ENCODE data around the gene CEND1. TPM values are rescaled to one million over a fixed set of nuclear protein-coding genes. Genes with fewer than 3 reads are reported as not detected.

CEND1 gene
- total and polyA plus RNA-seq, 2 of the 13 experiments (the other 11 are each of a cell fraction or from before 2014, with no cell fraction given) = not detected

DNA sequence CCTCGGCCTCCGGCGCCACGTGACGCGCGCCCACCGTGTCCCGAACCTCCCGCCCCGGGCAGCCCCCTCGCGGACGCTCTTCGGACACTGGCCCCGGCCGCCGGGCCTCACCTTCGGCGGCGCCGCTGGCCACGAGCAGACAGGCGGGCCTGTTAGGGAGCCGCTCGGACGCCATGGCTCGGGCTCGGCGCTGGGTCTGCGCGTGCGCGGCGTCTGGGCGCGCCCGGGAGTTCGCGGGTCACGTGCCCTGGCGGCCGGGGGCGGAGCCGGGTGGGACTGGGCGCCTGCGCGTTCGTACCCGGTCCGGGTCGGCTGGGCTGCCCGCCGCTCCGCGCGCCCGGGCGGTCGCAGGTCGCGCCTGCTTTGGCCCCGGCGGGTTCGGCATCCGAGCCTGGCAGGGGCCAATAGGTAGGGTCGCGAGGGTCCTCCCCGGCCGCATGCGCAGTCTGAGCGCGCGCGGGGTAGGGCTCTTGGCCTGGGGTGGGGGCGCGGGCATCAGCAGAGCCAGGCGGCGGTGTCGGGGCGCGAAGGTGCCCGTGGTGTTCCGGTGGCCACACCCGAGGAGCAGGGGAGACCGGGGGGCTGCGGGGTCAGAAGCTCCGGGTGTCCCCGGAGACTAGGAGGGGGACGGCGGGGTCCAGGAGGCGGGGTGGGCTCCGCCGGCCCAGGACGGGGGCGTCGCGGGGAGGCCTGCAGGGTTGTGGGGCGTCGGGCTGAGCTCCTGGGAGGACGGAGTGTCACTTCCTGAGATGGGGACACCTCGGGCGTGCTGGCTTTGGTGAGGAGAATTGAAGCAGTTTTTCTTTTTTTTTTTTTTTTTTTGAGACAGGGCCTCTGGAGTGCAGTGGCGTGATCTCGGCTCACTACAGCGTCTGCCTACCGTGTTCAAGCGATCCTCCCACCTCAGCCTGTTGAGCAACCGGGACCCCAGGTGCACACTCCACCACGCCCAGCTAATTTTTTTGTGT is 12.3 kb downstream of the CEND1 start, which contains the start of gene GATD1 (continued):
- TF ChIP-seq HNRNPK (IDR thresholded peaks at IDR 0.05; ENCODE audit: low read depth, low read length, poor library complexity, severe bottlenecking) = peak; percentile 27
- no peak for TF ChIP-seq KDM3A (CRISPR knock-in tag; IDR thresholded peaks at IDR 0.05; ENCODE audit: low read depth)
- TF ChIP-seq ZMYM4 (CRISPR knock-in tag; IDR thresholded peaks at IDR 0.05) = no peak
- no peak for TF ChIP-seq ETV5 (CRISPR knock-in tag; IDR thresholded peaks at IDR 0.05; ENCODE audit: borderline replicate concordance)
- TF ChIP-seq, protein P1, sequence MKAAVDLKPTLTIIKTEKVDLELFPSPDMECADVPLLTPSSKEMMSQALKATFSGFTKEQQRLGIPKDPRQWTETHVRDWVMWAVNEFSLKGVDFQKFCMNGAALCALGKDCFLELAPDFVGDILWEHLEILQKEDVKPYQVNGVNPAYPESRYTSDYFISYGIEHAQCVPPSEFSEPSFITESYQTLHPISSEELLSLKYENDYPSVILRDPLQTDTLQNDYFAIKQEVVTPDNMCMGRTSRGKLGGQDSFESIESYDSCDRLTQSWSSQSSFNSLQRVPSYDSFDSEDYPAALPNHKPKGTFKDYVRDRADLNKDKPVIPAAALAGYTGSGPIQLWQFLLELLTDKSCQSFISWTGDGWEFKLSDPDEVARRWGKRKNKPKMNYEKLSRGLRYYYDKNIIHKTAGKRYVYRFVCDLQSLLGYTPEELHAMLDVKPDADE (CRISPR knock-in tag; IDR thresholded peaks at IDR 0.05) = no peak
- TF ChIP-seq, protein P2, sequence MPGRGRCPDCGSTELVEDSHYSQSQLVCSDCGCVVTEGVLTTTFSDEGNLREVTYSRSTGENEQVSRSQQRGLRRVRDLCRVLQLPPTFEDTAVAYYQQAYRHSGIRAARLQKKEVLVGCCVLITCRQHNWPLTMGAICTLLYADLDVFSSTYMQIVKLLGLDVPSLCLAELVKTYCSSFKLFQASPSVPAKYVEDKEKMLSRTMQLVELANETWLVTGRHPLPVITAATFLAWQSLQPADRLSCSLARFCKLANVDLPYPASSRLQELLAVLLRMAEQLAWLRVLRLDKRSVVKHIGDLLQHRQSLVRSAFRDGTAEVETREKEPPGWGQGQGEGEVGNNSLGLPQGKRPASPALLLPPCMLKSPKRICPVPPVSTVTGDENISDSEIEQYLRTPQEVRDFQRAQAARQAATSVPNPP (CRISPR knock-in tag; IDR thresholded peaks at IDR 0.05) = no peak; the same call in 1 of the 2 replicates
- TF ChIP-seq, protein P3, sequence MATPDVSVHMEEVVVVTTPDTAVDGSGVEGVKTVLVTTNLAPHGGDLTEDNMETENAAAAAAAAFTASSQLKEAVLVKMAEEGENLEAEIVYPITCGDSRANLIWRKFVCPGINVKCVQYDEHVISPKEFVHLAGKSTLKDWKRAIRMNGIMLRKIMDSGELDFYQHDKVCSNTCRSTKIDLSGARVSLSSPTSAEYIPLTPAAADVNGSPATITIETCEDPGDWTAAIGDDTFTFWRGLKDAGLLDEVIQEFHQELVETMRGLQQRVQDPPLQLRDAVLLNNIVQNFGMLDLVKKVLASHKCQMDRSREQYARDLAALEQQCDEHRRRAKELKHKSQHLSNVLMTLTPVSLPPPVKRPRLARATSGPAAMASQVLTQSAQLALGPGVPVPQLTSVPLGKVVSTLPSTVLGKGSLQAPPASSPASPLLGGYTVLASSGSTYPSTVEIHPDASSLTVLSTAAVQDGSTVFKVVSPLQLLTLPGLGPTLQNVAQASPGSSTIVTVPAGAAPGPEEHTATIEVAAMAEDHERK (CRISPR knock-in tag; IDR thresholded peaks at IDR 0.05; ENCODE audit: low read depth) = no peak
- TF ChIP-seq, protein P4, sequence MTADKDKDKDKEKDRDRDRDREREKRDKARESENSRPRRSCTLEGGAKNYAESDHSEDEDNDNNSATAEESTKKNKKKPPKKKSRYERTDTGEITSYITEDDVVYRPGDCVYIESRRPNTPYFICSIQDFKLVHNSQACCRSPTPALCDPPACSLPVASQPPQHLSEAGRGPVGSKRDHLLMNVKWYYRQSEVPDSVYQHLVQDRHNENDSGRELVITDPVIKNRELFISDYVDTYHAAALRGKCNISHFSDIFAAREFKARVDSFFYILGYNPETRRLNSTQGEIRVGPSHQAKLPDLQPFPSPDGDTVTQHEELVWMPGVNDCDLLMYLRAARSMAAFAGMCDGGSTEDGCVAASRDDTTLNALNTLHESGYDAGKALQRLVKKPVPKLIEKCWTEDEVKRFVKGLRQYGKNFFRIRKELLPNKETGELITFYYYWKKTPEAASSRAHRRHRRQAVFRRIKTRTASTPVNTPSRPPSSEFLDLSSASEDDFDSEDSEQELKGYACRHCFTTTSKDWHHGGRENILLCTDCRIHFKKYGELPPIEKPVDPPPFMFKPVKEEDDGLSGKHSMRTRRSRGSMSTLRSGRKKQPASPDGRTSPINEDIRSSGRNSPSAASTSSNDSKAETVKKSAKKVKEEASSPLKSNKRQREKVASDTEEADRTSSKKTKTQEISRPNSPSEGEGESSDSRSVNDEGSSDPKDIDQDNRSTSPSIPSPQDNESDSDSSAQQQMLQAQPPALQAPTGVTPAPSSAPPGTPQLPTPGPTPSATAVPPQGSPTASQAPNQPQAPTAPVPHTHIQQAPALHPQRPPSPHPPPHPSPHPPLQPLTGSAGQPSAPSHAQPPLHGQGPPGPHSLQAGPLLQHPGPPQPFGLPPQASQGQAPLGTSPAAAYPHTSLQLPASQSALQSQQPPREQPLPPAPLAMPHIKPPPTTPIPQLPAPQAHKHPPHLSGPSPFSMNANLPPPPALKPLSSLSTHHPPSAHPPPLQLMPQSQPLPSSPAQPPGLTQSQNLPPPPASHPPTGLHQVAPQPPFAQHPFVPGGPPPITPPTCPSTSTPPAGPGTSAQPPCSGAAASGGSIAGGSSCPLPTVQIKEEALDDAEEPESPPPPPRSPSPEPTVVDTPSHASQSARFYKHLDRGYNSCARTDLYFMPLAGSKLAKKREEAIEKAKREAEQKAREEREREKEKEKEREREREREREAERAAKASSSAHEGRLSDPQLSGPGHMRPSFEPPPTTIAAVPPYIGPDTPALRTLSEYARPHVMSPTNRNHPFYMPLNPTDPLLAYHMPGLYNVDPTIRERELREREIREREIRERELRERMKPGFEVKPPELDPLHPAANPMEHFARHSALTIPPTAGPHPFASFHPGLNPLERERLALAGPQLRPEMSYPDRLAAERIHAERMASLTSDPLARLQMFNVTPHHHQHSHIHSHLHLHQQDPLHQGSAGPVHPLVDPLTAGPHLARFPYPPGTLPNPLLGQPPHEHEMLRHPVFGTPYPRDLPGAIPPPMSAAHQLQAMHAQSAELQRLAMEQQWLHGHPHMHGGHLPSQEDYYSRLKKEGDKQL (CRISPR knock-in tag; IDR thresholded peaks at IDR 0.05; ENCODE audit: low read depth) = no peak
- no peak for TF ChIP-seq ZBTB8A (CRISPR knock-in tag; IDR thresholded peaks at IDR 0.05; ENCODE audit: borderline replicate concordance, low read depth)
- no peak for TF ChIP-seq NFE2L1 (CRISPR knock-in tag; IDR thresholded peaks at IDR 0.05; ENCODE audit: borderline replicate concordance)
- no peak for TF ChIP-seq ZNF549 (CRISPR knock-in tag; IDR thresholded peaks at IDR 0.05)
- TF ChIP-seq RAD51 (IDR thresholded peaks at IDR 0.05; ENCODE audit: borderline replicate concordance) = no peak
- TF ChIP-seq ARHGAP35 (CRISPR knock-in tag; IDR thresholded peaks at IDR 0.05; ENCODE audit: borderline replicate concordance) = peak; percentile 43; the same call in 1 of the 2 replicates
- TF ChIP-seq ZNF484 (CRISPR knock-in tag; IDR thresholded peaks at IDR 0.05; ENCODE audit: borderline replicate concordance, low read depth) = no peak
- no peak for TF ChIP-seq ZNF121 (CRISPR knock-in tag; IDR thresholded peaks at IDR 0.05)
- TF ChIP-seq ZNF615 (CRISPR knock-in tag; IDR thresholded peaks at IDR 0.05; ENCODE audit: borderline replicate concordance) = no peak
- TF ChIP-seq ZNF510 (CRISPR knock-in tag; IDR thresholded peaks at IDR 0.05; ENCODE audit: low read depth) = peak; percentile 41; the same call in 1 of the 2 replicates

Data from HepG2 (cell line).